Astrocyte (in vitro differentiated cells and primary cell): ENCODE results near the gene CHAC1. TPM values are rescaled to one million over a fixed set of nuclear protein-coding genes. Genes with fewer than 3 reads are reported as not detected.

ENCODE experiments used
- DNase-seq: peaks from one replicate; pipeline ENCODE4 v3.0.0-alpha.2; 2010; ENCODE audit warnings: low read depth
- FAIRE-seq: peaks from 2 replicates; lab custom pipeline; 2011; peaks lifted over from hg19 to GRCh38; lab: Jason Lieb, UNC
- H2AFZ ChIP-seq: 2 replicates; pipeline ENCODE4 v1.6.0; 2012; ENCODE audit warnings: low read depth, low read length, inconsistent platforms
- H3K27ac ChIP-seq: 2 replicates; pipeline ENCODE4 v1.5.1; 2011; ENCODE audit warnings: low read depth, low read length, inconsistent platforms
- H3K27me3 ChIP-seq: 2 replicates; pipeline ENCODE4 v1.6.0; 2011; ENCODE audit warnings: low read length, inconsistent platforms; ENCODE audit not compliant: insufficient read depth
- H3K36me3 ChIP-seq: 2 replicates; pipeline ENCODE4 v1.5.1; 2011; ENCODE audit warnings: low read length, inconsistent platforms; ENCODE audit not compliant: insufficient read depth
- H3K4me1 ChIP-seq: 2 replicates; pipeline ENCODE4 v1.5.1; 2011; ENCODE audit warnings: low read length, inconsistent platforms; ENCODE audit not compliant: insufficient read depth
- H3K4me2 ChIP-seq: 2 replicates; pipeline ENCODE4 v1.6.0; 2012; ENCODE audit warnings: low read length, inconsistent platforms
- H3K4me3 ChIP-seq: 2 replicates; pipeline ENCODE4 v1.5.1; 2011; ENCODE audit warnings: low read depth, mild to moderate bottlenecking, low read length, inconsistent platforms; ENCODE audit not compliant: insufficient read depth
- H3K79me2 ChIP-seq: 2 replicates; pipeline ENCODE4 v1.6.0; 2012; ENCODE audit warnings: mild to moderate bottlenecking, low read length, inconsistent platforms; ENCODE audit not compliant: insufficient read depth
- H3K9ac ChIP-seq: 2 replicates; pipeline ENCODE4 v1.6.0; 2012; ENCODE audit warnings: mild to moderate bottlenecking, low read length, inconsistent platforms
- H3K9me3 ChIP-seq: 2 replicates; pipeline ENCODE4 v1.5.1; 2012; ENCODE audit warnings: low read depth, mild to moderate bottlenecking, low read length, inconsistent platforms; ENCODE audit not compliant: insufficient read depth
- H4K20me1 ChIP-seq: 2 replicates; pipeline ENCODE4 v1.6.0; 2012; ENCODE audit warnings: low read length, inconsistent platforms; ENCODE audit not compliant: insufficient read depth
- H3K27ac Mint-ChIP-seq: one replicate; pipeline ENCODE4 v1.8.0; 2021; ENCODE audit warnings: mild to moderate bottlenecking, mixed read lengths; ENCODE audit not compliant: unreplicated experiment
- H3K27me3 Mint-ChIP-seq: one replicate; pipeline ENCODE4 v1.8.0; 2021; ENCODE audit warnings: low read depth, mixed read lengths; ENCODE audit not compliant: unreplicated experiment
- H3K36me3 Mint-ChIP-seq: one replicate; pipeline ENCODE4 v1.8.0; 2021; ENCODE audit warnings: low read depth, mixed read lengths; ENCODE audit not compliant: unreplicated experiment
- H3K4me1 Mint-ChIP-seq: one replicate; pipeline ENCODE4 v1.8.0; 2021; ENCODE audit warnings: low read depth, mixed read lengths; ENCODE audit not compliant: unreplicated experiment
- H3K4me3 Mint-ChIP-seq: one replicate; pipeline ENCODE4 v1.8.0; 2021; ENCODE audit warnings: mild to moderate bottlenecking, moderate library complexity, mixed read lengths; ENCODE audit not compliant: unreplicated experiment
- H3K9me3 Mint-ChIP-seq: one replicate; pipeline ENCODE4 v1.8.0; 2021; ENCODE audit warnings: mild to moderate bottlenecking, mixed read lengths; ENCODE audit not compliant: unreplicated experiment
- EZH2 ChIP-seq: IDR thresholded peaks from 2 replicates; pipeline ENCODE4 v1.6.1; 2012; ENCODE audit warnings: mild to moderate bottlenecking, low read length, inconsistent platforms; ENCODE audit not compliant: insufficient read depth
- total RNA-seq: library from RNA; stranded (reverse); gene quantifications from 2 replicates; pipeline ENCODE4 v1.2.1, GENCODE V29; 2021
- TF ChIP-seq, protein P1 (sequence below): IDR thresholded peaks from 2 replicates; pipeline ENCODE4 v1.5.1; 2011; ENCODE audit warnings: low read depth, mild to moderate bottlenecking, inconsistent platforms, low read length, moderate library complexity; ENCODE audit not compliant: insufficient read depth

Gene CHAC1
- total RNA-seq, 1 donor from 2014 or later, result 55.9 TPM

DNA sequence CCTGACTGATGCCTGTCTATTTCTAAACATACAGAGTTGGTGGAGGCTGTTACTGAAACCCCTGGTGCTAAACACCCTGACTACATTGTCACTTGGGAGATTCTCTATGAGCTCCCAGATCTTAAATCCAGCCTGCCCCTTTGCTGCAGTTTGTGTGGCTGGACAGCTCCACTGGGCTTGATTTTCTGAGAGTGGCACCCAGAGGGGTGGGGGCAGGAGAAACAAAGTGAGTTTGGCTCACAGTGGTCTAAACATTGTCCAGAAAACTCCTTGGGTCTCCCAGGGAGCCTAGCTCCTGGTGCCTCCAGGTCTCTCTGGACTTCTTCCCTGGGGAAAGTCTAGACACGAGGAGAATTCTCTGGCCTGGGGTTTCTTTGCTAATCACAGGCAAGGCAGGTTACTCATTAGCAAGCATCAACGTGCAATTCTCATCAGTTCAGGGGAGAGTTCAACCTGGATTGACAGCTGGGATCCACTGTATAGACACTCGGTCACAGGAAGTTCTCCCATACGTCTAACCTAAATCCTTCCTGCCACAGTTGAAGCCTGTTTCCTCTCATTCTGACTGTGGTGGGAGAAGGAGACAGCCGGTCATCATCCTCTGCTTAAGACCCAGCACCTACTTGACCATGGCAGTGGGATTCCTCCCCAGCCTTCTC is 31.2 kb upstream of the CHAC1 start:
- peaks cover 23% of the 10 kb centered on the region for H3K27me3 ChIP-seq
- no peak overlapping the region for H3K9ac ChIP-seq
- Mint-ChIP-seq H3K27ac (no peak overlapping the region), H3K27me3 (peaks cover 65% of the 10 kb centered on the region), H3K36me3 (peaks cover under 1% of the 10 kb centered on the region), H3K4me3 (no peak overlapping the region), H3K4me1 (peaks cover 8% of the 10 kb centered on the region), H3K9me3 (no peaks in the 10 kb centered on the region)
- FAIRE-seq (no peak), DNase-seq (no peak)
- no peaks in the 10 kb centered on the region for H3K9me3 ChIP-seq
- no peak overlapping the region for H3K4me3 ChIP-seq
- H4K20me1 ChIP-seq, result peaks cover 2% of the 10 kb centered on the region
- no peak overlapping the region for H3K4me2 ChIP-seq
- TF ChIP-seq, protein P1, sequence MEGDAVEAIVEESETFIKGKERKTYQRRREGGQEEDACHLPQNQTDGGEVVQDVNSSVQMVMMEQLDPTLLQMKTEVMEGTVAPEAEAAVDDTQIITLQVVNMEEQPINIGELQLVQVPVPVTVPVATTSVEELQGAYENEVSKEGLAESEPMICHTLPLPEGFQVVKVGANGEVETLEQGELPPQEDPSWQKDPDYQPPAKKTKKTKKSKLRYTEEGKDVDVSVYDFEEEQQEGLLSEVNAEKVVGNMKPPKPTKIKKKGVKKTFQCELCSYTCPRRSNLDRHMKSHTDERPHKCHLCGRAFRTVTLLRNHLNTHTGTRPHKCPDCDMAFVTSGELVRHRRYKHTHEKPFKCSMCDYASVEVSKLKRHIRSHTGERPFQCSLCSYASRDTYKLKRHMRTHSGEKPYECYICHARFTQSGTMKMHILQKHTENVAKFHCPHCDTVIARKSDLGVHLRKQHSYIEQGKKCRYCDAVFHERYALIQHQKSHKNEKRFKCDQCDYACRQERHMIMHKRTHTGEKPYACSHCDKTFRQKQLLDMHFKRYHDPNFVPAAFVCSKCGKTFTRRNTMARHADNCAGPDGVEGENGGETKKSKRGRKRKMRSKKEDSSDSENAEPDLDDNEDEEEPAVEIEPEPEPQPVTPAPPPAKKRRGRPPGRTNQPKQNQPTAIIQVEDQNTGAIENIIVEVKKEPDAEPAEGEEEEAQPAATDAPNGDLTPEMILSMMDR, result no peak
- no peak for TF ChIP-seq EZH2
- H3K36me3 ChIP-seq, result no peaks in the 10 kb centered on the region
- H3K79me2 ChIP-seq, result no peaks in the 10 kb centered on the region
- no peak overlapping the region for H2AFZ ChIP-seq
- peaks cover 20% of the 10 kb centered on the region for H3K4me1 ChIP-seq
- H3K27ac ChIP-seq, result no peak overlapping the region

DNA sequence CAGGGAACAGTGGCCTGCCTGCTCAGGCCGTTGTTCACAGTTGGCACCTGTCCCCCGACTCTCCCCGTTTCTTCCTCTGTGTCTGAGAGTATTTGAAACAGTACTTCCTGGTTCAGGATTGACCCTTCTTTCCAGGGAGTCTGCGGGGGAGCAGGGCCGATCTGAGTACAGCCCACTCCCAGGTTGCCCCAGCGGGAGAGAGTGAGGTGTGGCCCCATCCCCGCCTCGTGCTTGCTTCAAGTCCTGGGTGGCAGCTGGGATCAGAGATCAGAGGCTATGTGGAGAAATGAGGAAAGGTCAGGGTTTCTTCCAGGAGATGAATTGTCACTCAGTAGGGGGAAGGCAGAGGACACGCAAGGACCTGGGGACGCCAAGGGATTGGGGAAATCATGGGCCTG is 30.7 kb upstream of the CHAC1 start:
- peaks cover 20% of the 10 kb centered on the region for H3K4me1 ChIP-seq
- peaks cover 4% of the 10 kb centered on the region for H4K20me1 ChIP-seq
- H3K9ac ChIP-seq, result no peak overlapping the region
- Mint-ChIP-seq H3K27me3 (peaks cover 64% of the 10 kb centered on the region), H3K27ac (no peak overlapping the region), H3K9me3 (no peaks in the 10 kb centered on the region), H3K36me3 (peaks cover 2% of the 10 kb centered on the region), H3K4me3 (peak overlapping the region; percentile 20), H3K4me1 (peaks cover 11% of the 10 kb centered on the region)
- H3K36me3 ChIP-seq, result no peaks in the 10 kb centered on the region
- no peak for FAIRE-seq
- H3K9me3 ChIP-seq, result no peaks in the 10 kb centered on the region
- no peak overlapping the region for H3K4me3 ChIP-seq
- TF ChIP-seq EZH2, result no peak
- H3K27ac ChIP-seq, result no peak overlapping the region
- H3K27me3 ChIP-seq, result peaks cover 26% of the 10 kb centered on the region
- DNase-seq, result no peak
- no peaks in the 10 kb centered on the region for H3K79me2 ChIP-seq
- H2AFZ ChIP-seq, result no peak overlapping the region
- H3K4me2 ChIP-seq, result no peak overlapping the region

DNA sequence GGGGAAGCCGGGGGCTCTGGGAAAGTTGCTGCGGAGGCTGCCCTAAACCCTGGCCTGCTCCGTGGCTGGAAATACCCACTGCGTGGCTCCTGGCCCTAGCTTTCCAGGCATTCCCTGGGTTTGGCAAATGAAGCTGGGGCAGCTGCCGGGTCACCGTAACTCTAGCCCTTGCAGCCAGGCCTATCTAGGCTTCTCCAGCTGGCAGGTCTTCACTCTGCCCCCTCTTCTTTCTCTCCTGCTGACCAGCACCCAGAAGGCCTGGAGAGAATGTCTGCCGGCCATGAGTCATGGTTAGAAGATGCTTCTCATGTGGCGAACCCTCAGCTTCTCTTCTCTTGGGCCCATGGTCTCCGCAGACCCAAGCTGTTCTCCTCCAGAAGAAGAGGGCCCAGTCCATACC is 29.7 kb upstream of the CHAC1 start:
- peaks cover 11% of the 10 kb centered on the region for H3K4me1 Mint-ChIP-seq
- FAIRE-seq (no peak), DNase-seq (no peak)
- Histone ChIP-seq H2AFZ (no peak overlapping the region), H3K9me3 (no peaks in the 10 kb centered on the region), H3K9ac (no peak overlapping the region), H4K20me1 (peaks cover 4% of the 10 kb centered on the region), H3K4me1 (peaks cover 15% of the 10 kb centered on the region), H3K79me2 (no peaks in the 10 kb centered on the region), H3K27ac (no peak overlapping the region), H3K4me3 (no peak overlapping the region), H3K36me3 (no peaks in the 10 kb centered on the region), H3K4me2 (no peak overlapping the region), H3K27me3 (peaks cover 30% of the 10 kb centered on the region)
- H3K9me3 Mint-ChIP-seq, result no peaks in the 10 kb centered on the region
- TF ChIP-seq, protein P1, result no peak
- peaks cover 2% of the 10 kb centered on the region for H3K36me3 Mint-ChIP-seq
- H3K27me3 Mint-ChIP-seq, result peaks cover 60% of the 10 kb centered on the region
- H3K27ac Mint-ChIP-seq, result no peak overlapping the region
- no peak overlapping the region for H3K4me3 Mint-ChIP-seq
